ENCODE results near the gene TSC2. TPM values are rescaled to one million over a fixed set of nuclear protein-coding genes. Genes with fewer than 3 reads are reported as not detected.

Gene TSC2
- total RNA-seq, 2 experiments from 2014 or later: 57.2 to 152 TPM

DNA sequence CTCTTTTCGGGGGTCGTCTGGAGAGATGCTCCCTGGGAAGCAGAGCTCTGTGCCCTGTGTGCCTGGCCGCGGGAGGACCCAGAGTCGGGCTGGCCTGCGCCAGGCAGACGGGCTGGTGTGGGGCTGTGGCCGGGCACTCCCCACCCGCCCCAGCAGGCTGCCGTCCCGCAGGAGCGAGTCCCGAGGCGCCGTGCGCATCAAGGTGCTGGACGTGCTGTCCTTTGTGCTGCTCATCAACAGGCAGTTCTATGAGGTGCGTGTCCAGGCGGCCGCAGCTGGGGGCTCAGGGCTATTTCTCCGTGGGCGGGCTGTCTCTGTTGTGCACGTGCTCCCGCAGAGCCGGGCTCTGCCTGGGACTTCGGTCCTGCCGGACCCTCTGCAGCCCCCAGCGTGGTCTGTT is 15.0 kb downstream of the TSC2 start:
- H3K79me2 ChIP-seq (ENCODE audit: insufficient read depth, low read depth, low read length): no peaks in the 10 kb centered on the region
- CTCF ChIA-PET (ENCODE audit: unreplicated experiment): no interaction called here
- no peaks in the 10 kb centered on the region for H3K9me2 ChIP-seq (ENCODE audit: insufficient read depth, low read length)
- H3K4me2 ChIP-seq (ENCODE audit: low read length): no peak overlapping the region
- no peak overlapping the region for H3K27ac ChIP-seq (ENCODE audit: low read depth, low read length, poor library complexity, severe bottlenecking)
- TF ChIP-seq CTCF (conservative IDR thresholded peaks at IDR 0.05; ENCODE audit: low read length): no peak
- no peak for TF ChIP-seq EZH2phosphoT487 (IDR thresholded peaks at IDR 0.05; ENCODE audit: borderline replicate concordance, low read depth, low read length)
- no peaks in the 10 kb centered on the region for H4K20me1 ChIP-seq (ENCODE audit: insufficient read depth, low read length)
- H2AFZ ChIP-seq (ENCODE audit: low read length): no peak overlapping the region
- POLR2A ChIA-PET: no interaction called here
- no peaks in the 10 kb centered on the region for H3K4me1 ChIP-seq (ENCODE audit: insufficient read depth, low read length, poor library complexity, severe bottlenecking)
- no peak for DNase-seq (ENCODE audit: low spot score)
- H3K9me3 ChIP-seq (ENCODE audit: low read length): no peaks in the 10 kb centered on the region
- H3K4me3 ChIP-seq (ENCODE audit: low read depth, low read length, poor library complexity, severe bottlenecking): no peak overlapping the region
- BruUV-seq (replicated peaks): no TSS peak
- peaks cover 52% of the 10 kb centered on the region for H3K36me3 ChIP-seq (ENCODE audit: insufficient read depth, low read length)
- intact Hi-C loops (cut with micrococcal nuclease; ENCODE audit: unreplicated experiment): no loop called here

- CTCF ChIA-PET (ENCODE audit: unreplicated experiment): no interaction called here
- peaks cover 55% of the 10 kb centered on the region for H3K36me3 ChIP-seq (ENCODE audit: insufficient read depth, low read length)
Observed at GRCh38 chr16:2063861-2064260, 16.1 kb downstream of the TSC2 start.

More at GRCh38 chr16:2063861-2064260, 16.1 kb downstream of the TSC2 start:
- no peak overlapping the region for H3K4me3 ChIP-seq (ENCODE audit: low read depth, low read length, poor library complexity, severe bottlenecking)
- no peaks in the 10 kb centered on the region for H4K20me1 ChIP-seq (ENCODE audit: insufficient read depth, low read length)
- DNase-seq (ENCODE audit: low spot score): no peak
- H3K4me1 ChIP-seq (ENCODE audit: insufficient read depth, low read length, poor library complexity, severe bottlenecking): no peaks in the 10 kb centered on the region
- H3K9me3 ChIP-seq (ENCODE audit: low read length): no peaks in the 10 kb centered on the region
- no peak overlapping the region for H3K4me2 ChIP-seq (ENCODE audit: low read length)
- no peak overlapping the region for H2AFZ ChIP-seq (ENCODE audit: low read length)
- no peaks in the 10 kb centered on the region for H3K9me2 ChIP-seq (ENCODE audit: insufficient read depth, low read length)
- no TSS peak for BruUV-seq (replicated peaks)
- no peak overlapping the region for H3K27ac ChIP-seq (ENCODE audit: low read depth, low read length, poor library complexity, severe bottlenecking)
- intact Hi-C loops (cut with micrococcal nuclease; ENCODE audit: unreplicated experiment): no loop called here
- POLR2A ChIA-PET: no interaction called here
- H3K79me2 ChIP-seq (ENCODE audit: insufficient read depth, low read depth, low read length): no peaks in the 10 kb centered on the region
- TF ChIP-seq CTCF (conservative IDR thresholded peaks at IDR 0.05; ENCODE audit: low read length): no peak
- no peak for TF ChIP-seq EZH2phosphoT487 (IDR thresholded peaks at IDR 0.05; ENCODE audit: borderline replicate concordance, low read depth, low read length)
